Endodermal cell (in vitro differentiated cells): ENCODE data around the gene CNMD. TPM values are rescaled to one million over a fixed set of nuclear protein-coding genes. Genes with fewer than 3 reads are reported as not detected.
A peak's percentile ranks its signal among the peaks of the same experiment; 100 is the strongest.

Source experiments
- DNase-seq: peaks from one replicate; pipeline ENCODE4 v3.0.0-alpha.2; 2017
- H3K27ac ChIP-seq: 2 replicates; pipeline ENCODE4 v1.5.1; 2013; ENCODE audit warnings: mild to moderate bottlenecking, low read depth, low read length, moderate library complexity
- H3K27me3 ChIP-seq: 2 replicates; pipeline ENCODE4 v1.6.1; 2013; ENCODE audit warnings: mild to moderate bottlenecking, low read length, moderate library complexity; ENCODE audit not compliant: insufficient read depth, control insufficient read depth, poor library complexity, severe bottlenecking
- H3K36me3 ChIP-seq: 2 replicates; pipeline ENCODE4 v1.7.0; 2013; ENCODE audit warnings: mild to moderate bottlenecking, low read length, moderate library complexity; ENCODE audit not compliant: control insufficient read depth, insufficient read depth
- H3K4me1 ChIP-seq: one replicate; pipeline ENCODE4 v1.7.0; 2013; ENCODE audit warnings: low read length; ENCODE audit not compliant: control insufficient read depth, insufficient read depth
- H3K4me3 ChIP-seq: 2 replicates; pipeline ENCODE4 v1.5.1; 2013; ENCODE audit warnings: mild to moderate bottlenecking, low read length, moderate library complexity
- H3K9ac ChIP-seq: 2 replicates; pipeline ENCODE4 v1.6.1; 2013; ENCODE audit warnings: mild to moderate bottlenecking, low read length, moderate library complexity; ENCODE audit not compliant: poor library complexity, severe bottlenecking; ENCODE audit errors: extremely low read depth
- H3K9me3 ChIP-seq: 2 replicates; pipeline ENCODE4 v1.6.1; 2013; ENCODE audit warnings: mild to moderate bottlenecking, low read length, moderate library complexity; ENCODE audit not compliant: control insufficient read depth
- H3K27ac Mint-ChIP-seq: 2 replicates; pipeline ENCODE4 v1.8.0; 2020; ENCODE audit warnings: mixed read lengths
- H3K27me3 Mint-ChIP-seq: 2 replicates; pipeline ENCODE4 v1.8.0; 2021; ENCODE audit warnings: mild to moderate bottlenecking, mixed read lengths; ENCODE audit not compliant: insufficient read depth
- H3K36me3 Mint-ChIP-seq: 2 replicates; pipeline ENCODE4 v1.8.0; 2020; ENCODE audit warnings: low read depth, mixed read lengths
- H3K4me1 Mint-ChIP-seq: 2 replicates; pipeline ENCODE4 v1.8.0; 2020; ENCODE audit warnings: mixed read lengths
- H3K4me3 Mint-ChIP-seq: 2 replicates; pipeline ENCODE4 v1.8.0; 2020; ENCODE audit warnings: mild to moderate bottlenecking, moderate library complexity, mixed read lengths
- H3K9me3 Mint-ChIP-seq: 2 replicates; pipeline ENCODE4 v1.8.0; 2020; ENCODE audit warnings: mild to moderate bottlenecking, mixed read lengths
- WGBS, 2 experiments: methylation state at CpG; one replicate each; pipeline versions ENCODE4 v1.1.5 to v1.1.7; 2013; ENCODE audit warnings: missing lambda C conversion rate in 2 of 2, mixed read lengths in 1 of 2; ENCODE audit not compliant: insufficient coverage in 1 of 2, insufficient read length in 1 of 2; 5-methylcytosine and 5-hydroxymethylcytosine counted together
- total RNA-seq, 2 donors: library from RNA; stranded (reverse); fragmentation: NEBNext Ultra II Directional in 1 of 2; extraction: Animal tissue kit (Norgen Biotek cat#: 25700) in 1 of 2; gene quantifications; 2 replicates in 1 of 2; 3 replicates in 1 of 2; pipeline ENCODE4 v1.2.1, GENCODE V29; 2021
- TF ChIP-seq, protein P1 (sequence below): fragments of 200-600 bp; sonication (generic); conservative IDR thresholded peaks from 2 replicates; pipeline ENCODE4 v1.5.0; 2021; ENCODE audit warnings: antibody characterized with exemption, mild to moderate bottlenecking

CNMD gene
- total RNA-seq, 2 donors from 2014 or later, result 1.2 to 3.3 TPM

DNA sequence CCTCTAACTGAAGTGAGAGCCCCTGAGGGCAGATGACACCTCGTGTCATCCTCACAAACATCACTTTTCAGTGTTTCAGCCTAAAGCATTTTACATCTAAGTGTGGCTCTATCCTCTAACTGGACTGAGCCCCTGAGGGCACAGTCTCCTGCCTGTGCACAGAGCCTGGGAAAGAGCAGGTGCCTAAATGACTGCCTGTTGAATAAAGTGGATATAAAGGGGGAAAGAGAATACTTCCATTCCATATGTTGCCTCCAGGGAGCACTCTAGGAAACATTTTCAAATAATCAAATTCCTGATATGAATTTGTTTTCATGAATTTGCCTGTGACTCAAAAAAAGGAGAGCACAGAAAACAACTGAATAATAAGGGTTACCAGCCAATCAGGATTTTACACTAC lies 32.2 kb downstream of the CNMD start:
- Mint-ChIP-seq H3K27me3 (no peaks in the 10 kb centered on the region), H3K9me3 (no peaks in the 10 kb centered on the region), H3K36me3 (no peaks in the 10 kb centered on the region), H3K27ac (no peak overlapping the region), H3K4me3 (no peak overlapping the region), H3K4me1 (peaks cover 27% of the 10 kb centered on the region)
- H3K36me3 ChIP-seq, result no peaks in the 10 kb centered on the region
- H3K9me3 ChIP-seq, result no peaks in the 10 kb centered on the region
- H3K4me1 ChIP-seq, result no peaks in the 10 kb centered on the region
- H3K27ac ChIP-seq, result no peak overlapping the region
- H3K27me3 ChIP-seq, result no peaks in the 10 kb centered on the region
- WGBS, 2 experiments, result no CpG with 5 or more reads among the region's 1 CpG
- no peak overlapping the region for H3K4me3 ChIP-seq
- no peak for DNase-seq
- H3K9ac ChIP-seq, result no peak overlapping the region
- TF ChIP-seq, protein P1, sequence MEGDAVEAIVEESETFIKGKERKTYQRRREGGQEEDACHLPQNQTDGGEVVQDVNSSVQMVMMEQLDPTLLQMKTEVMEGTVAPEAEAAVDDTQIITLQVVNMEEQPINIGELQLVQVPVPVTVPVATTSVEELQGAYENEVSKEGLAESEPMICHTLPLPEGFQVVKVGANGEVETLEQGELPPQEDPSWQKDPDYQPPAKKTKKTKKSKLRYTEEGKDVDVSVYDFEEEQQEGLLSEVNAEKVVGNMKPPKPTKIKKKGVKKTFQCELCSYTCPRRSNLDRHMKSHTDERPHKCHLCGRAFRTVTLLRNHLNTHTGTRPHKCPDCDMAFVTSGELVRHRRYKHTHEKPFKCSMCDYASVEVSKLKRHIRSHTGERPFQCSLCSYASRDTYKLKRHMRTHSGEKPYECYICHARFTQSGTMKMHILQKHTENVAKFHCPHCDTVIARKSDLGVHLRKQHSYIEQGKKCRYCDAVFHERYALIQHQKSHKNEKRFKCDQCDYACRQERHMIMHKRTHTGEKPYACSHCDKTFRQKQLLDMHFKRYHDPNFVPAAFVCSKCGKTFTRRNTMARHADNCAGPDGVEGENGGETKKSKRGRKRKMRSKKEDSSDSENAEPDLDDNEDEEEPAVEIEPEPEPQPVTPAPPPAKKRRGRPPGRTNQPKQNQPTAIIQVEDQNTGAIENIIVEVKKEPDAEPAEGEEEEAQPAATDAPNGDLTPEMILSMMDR, result peak; percentile 57

DNA sequence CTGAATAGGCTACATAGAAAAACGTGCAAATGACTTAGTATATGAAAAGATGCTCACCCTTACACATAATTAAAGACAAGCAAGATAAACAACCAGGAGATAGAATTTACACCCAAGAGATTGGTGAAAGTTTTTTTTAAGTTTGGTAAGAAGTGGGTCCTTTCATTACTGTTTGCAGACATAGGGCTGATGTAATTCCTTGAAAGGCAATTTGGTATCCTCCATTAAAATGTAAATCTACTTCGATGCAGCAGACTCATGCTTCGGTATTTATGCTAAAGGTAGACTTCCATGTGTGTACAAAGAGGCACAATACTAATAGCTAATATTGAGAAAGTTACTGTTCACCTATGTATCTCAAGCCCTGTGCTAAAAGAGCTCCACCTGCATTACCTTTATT lies 33.5 kb downstream of the CNMD start:
- H3K36me3 ChIP-seq, result no peaks in the 10 kb centered on the region
- no peaks in the 10 kb centered on the region for H3K27me3 ChIP-seq
- no peak for DNase-seq
- TF ChIP-seq, protein P1, result no peak
- H3K36me3 Mint-ChIP-seq, result no peaks in the 10 kb centered on the region
- peaks cover 30% of the 10 kb centered on the region for H3K4me1 Mint-ChIP-seq
- H3K9me3 Mint-ChIP-seq, result no peaks in the 10 kb centered on the region
- H3K9ac ChIP-seq, result no peak overlapping the region
- H3K4me1 ChIP-seq, result no peaks in the 10 kb centered on the region
- 93 to 100% methylated on average over 1 to 2 of the region's 3 CpGs for WGBS, 2 experiments
- no peaks in the 10 kb centered on the region for H3K27me3 Mint-ChIP-seq
- H3K4me3 ChIP-seq, result no peak overlapping the region
- no peak overlapping the region for H3K27ac Mint-ChIP-seq
- no peaks in the 10 kb centered on the region for H3K9me3 ChIP-seq
- H3K27ac ChIP-seq, result no peak overlapping the region
- H3K4me3 Mint-ChIP-seq, result no peak overlapping the region

GRCh38 chr13:52703482-52703881 lies 36.1 kb downstream of the CNMD start:
- Mint-ChIP-seq H3K36me3 (no peaks in the 10 kb centered on the region), H3K27ac (no peak overlapping the region), H3K4me1 (peaks cover 28% of the 10 kb centered on the region), H3K4me3 (no peak overlapping the region), H3K27me3 (no peaks in the 10 kb centered on the region), H3K9me3 (no peaks in the 10 kb centered on the region)
- H3K9ac ChIP-seq, result no peak overlapping the region
- no peak for DNase-seq
- WGBS, 2 experiments, result 78% methylated on average over 6 of the region's 6 CpGs; no CpG with 5 or more reads in 1 of the 2 experiments
- H3K36me3 ChIP-seq, result no peaks in the 10 kb centered on the region
- no peaks in the 10 kb centered on the region for H3K4me1 ChIP-seq
- no peak overlapping the region for H3K27ac ChIP-seq
- TF ChIP-seq, protein P1, result no peak
- no peaks in the 10 kb centered on the region for H3K27me3 ChIP-seq
- no peaks in the 10 kb centered on the region for H3K9me3 ChIP-seq
- no peak overlapping the region for H3K4me3 ChIP-seq
